ENCODE measurements around the gene ITSN1. TPM values are rescaled to one million over a fixed set of nuclear protein-coding genes. Genes with fewer than 3 reads are reported as not detected.

The ITSN1 gene
- total RNA-seq, 2 experiments from 2014 or later, result 5.7 to 7.3 TPM

DNA sequence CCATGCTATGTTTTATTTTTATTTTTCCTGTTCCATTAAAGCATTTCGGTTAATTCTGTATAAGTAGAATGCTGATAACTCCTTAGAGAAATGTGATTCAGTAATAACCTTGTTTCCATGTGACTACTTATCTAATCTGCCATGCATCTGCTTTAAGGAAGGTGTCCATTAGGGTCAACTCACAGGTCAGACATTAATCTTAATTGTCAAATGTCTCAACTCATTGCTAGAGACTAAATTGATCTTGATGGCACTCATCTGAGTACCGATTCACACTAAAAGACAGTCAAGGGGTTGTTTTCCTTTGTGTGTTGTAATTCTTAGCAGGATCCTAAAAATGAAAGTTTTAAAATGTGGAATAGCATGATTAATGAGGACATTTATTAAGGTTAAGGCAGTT is 41.8 kb downstream of the ITSN1 start:
- no peak overlapping the region for H3K4me3 Mint-ChIP-seq
- no peak for ATAC-seq
- intact Hi-C loops (cut with DNase I, micrococcal nuclease), result no loop called here
- no peak overlapping the region for H3K27ac Mint-ChIP-seq
- ChIA-PET POLR2A (no interaction called here), CTCF (interaction anchor here (0.6 to 0.9 kb wide), 3 partner anchors 15 to 887 kb away, joined by 3 to 4 read pairs (median 3); no protein-coding TSS in a partner anchor)
- peaks cover 6% of the 10 kb centered on the region for H3K27me3 Mint-ChIP-seq
- DNase-seq, result no peak
- no peaks in the 10 kb centered on the region for H3K9me3 Mint-ChIP-seq (ENCODE audit: low read depth)
- H3K4me1 Mint-ChIP-seq, result peaks cover 3% of the 10 kb centered on the region
- no peaks in the 10 kb centered on the region for H3K36me3 Mint-ChIP-seq (ENCODE audit: low read depth)

DNA sequence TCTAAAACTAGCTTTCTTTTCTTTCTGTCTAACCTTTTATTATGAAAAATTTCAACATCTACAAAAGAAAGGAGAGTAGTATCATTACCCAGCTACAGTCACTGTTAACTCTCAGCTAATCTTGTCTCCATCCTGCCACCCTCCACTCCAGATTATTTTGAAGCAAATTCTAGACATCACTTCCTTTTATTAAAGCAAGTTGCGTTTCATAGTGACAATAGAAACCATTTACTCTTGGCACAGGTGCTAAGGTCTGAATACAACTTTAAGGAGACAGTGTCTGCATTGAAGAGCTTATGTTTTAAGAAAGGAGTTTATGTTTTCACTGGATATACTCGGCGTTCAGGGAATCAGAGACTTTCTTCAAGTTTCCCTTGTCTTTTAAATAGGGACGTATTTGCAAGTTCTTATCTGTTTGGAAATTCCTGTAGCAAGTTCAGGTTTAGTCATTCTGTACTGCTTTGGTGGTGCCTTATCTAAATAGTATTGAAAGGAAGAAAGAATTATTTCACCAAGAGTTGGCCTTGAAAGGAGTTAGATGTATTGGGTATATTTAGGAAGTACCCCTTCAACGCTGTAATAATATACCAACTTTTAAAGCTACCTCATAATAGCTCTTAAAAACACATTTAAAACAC is 42.7 kb downstream of the ITSN1 start:
- ChIA-PET CTCF (interaction anchor here (0.6 to 0.9 kb wide), 3 partner anchors 16 to 886 kb away, joined by 3 to 4 read pairs (median 3); no protein-coding TSS in a partner anchor), POLR2A (interaction anchor here (0.7 kb wide), 1 partner anchor 49 kb away, joined by 3 read pairs; no protein-coding TSS in a partner anchor)
- no peak overlapping the region for H3K27ac Mint-ChIP-seq
- H3K36me3 Mint-ChIP-seq (ENCODE audit: low read depth), result no peaks in the 10 kb centered on the region
- H3K4me1 Mint-ChIP-seq, result peaks cover 3% of the 10 kb centered on the region
- intact Hi-C loops (cut with DNase I, micrococcal nuclease), result no loop called here
- H3K9me3 Mint-ChIP-seq (ENCODE audit: low read depth), result no peaks in the 10 kb centered on the region
- no peak overlapping the region for H3K4me3 Mint-ChIP-seq
- DNase-seq (no peak), ATAC-seq (no peak)
- H3K27me3 Mint-ChIP-seq, result peaks cover 6% of the 10 kb centered on the region

DNA sequence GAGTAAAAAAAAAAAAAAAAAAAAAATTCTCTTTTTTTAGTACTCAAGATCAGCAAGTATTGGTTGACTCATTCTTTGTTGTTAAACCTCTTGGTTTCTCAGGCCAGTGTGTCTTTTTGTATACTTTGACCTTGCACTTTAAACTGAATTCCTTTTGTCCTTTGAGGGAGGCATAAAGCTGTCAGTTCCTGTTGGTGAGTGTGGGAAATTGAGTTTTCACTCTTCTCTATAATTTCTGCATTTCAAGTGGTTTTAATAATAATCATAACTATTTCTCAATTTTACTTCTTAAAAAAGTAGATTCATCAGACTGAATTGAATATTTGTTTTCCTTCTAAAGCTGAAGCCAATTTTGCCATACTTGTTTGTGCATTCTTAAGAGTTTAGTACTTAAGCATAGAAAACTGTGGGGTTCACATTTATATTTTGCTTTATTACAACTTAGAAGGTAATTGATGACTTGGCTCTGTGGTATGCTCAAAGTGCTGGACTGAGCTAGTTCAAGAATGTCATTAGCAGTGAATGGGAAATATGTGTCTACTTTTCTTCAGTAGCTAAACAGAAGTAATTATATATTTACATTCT is 43.4 kb downstream of the ITSN1 start:
- no peaks in the 10 kb centered on the region for H3K9me3 Mint-ChIP-seq (ENCODE audit: low read depth)

DNA sequence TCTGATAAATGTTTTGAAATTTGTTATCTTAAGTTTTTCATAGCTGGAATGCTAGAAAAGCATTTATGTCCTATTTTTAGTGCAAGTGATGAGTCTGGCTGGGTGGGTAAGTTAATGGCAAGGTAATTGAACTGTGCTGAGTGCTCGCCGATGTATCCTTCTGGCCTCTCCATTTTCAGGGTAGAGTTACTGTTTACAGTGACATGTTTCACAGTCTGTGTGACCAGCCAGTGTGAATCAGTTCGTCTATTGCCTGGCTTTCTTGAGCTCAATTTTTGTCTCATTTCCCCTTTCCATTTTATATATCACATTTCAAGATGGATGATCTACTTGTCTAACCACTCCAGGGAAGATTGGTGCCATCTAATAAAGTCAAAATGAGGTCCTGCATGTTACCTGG is 44.1 kb downstream of the ITSN1 start:
- CTCF ChIA-PET, result interaction anchor here (0.6 kb wide), 1 partner anchor 39 kb away, joined by 3 read pairs; no protein-coding TSS in a partner anchor
- Mint-ChIP-seq H3K9me3 (ENCODE audit: low read depth) (no peaks in the 10 kb centered on the region), H3K4me1 (peaks cover 3% of the 10 kb centered on the region), H3K4me3 (no peak overlapping the region), H3K36me3 (ENCODE audit: low read depth) (no peaks in the 10 kb centered on the region), H3K27ac (no peak overlapping the region), H3K27me3 (peaks cover 6% of the 10 kb centered on the region)
- intact Hi-C loops (cut with DNase I, micrococcal nuclease), result no loop called here
- DNase-seq (no peak), ATAC-seq (no peak)
- POLR2A ChIA-PET, result no interaction called here

More for the DNA sequence above, 43.4 kb downstream of the ITSN1 start:
- ChIA-PET POLR2A (interaction anchor here (0.7 kb wide), 1 partner anchor 48 kb away, joined by 3 read pairs; no protein-coding TSS in a partner anchor), CTCF (interaction anchor here (0.6 kb wide), 1 partner anchor 20 kb away, joined by 3 read pairs; no protein-coding TSS in a partner anchor)
- ATAC-seq, result no peak
- no peak for DNase-seq
- peaks cover 3% of the 10 kb centered on the region for H3K4me1 Mint-ChIP-seq
- intact Hi-C loops (cut with DNase I, micrococcal nuclease), result no loop called here
- H3K36me3 Mint-ChIP-seq (ENCODE audit: low read depth), result no peaks in the 10 kb centered on the region
- H3K27ac Mint-ChIP-seq, result no peak overlapping the region
- no peak overlapping the region for H3K4me3 Mint-ChIP-seq
- H3K27me3 Mint-ChIP-seq, result peaks cover 6% of the 10 kb centered on the region

DNA sequence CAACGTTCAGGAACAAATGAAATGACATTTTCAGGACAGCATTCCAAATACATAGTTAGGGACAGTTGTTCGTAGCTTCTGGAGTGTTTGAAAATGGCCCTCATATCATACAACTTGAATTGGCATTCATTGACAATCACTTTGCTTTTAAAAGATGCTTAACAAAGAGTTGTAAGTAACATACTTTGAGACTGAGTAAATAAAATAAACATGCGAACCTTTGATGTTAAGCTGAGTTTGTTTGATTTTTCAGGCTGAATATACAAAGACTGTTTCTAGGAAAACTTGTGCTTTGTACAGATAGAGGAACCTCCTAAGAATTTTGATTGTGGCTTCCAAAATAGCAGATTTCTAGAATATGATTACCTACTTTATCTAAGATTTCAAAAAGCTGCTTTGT is 45.3 kb downstream of the ITSN1 start:
- Mint-ChIP-seq H3K27ac (no peak overlapping the region), H3K4me1 (peaks cover 3% of the 10 kb centered on the region), H3K9me3 (ENCODE audit: low read depth) (no peaks in the 10 kb centered on the region), H3K27me3 (peaks cover 6% of the 10 kb centered on the region), H3K36me3 (ENCODE audit: low read depth) (no peaks in the 10 kb centered on the region), H3K4me3 (no peak overlapping the region)
- ChIA-PET CTCF (interaction anchor here (0.5 kb wide), 1 partner anchor 1193 kb away, joined by 3 read pairs; no protein-coding TSS in a partner anchor), POLR2A (no interaction called here)
- DNase-seq, result no peak
- intact Hi-C loops (cut with DNase I, micrococcal nuclease), result no loop called here
- ATAC-seq, result no peak

DNA sequence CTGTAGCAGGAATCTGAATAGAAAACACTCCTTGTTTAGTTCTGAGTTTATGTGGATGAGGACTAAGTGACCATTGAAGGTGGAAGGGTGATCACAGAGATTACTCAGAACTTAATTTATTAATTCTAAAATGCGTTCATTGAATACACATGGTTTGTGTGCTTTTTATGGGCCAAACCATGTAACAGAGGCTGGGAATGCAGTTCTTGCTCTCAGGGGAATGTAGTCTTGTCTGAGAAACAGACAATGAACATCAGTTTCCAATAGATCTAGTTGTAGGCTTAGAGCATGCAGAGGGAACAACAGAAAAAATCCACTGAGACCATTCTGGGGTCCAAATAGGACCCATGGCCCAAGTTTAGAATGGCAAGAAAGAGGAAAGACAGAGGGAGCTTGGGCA is 46.1 kb downstream of the ITSN1 start:
- Mint-ChIP-seq H3K9me3 (ENCODE audit: low read depth) (no peaks in the 10 kb centered on the region), H3K27ac (no peak overlapping the region), H3K27me3 (peaks cover 6% of the 10 kb centered on the region), H3K4me3 (no peak overlapping the region), H3K4me1 (peaks cover under 1% of the 10 kb centered on the region), H3K36me3 (ENCODE audit: low read depth) (no peaks in the 10 kb centered on the region)
- DNase-seq (no peak), ATAC-seq (no peak)
- ChIA-PET CTCF (no interaction called here), POLR2A (no interaction called here)
- intact Hi-C loops (cut with DNase I, micrococcal nuclease), result no loop called here

DNA sequence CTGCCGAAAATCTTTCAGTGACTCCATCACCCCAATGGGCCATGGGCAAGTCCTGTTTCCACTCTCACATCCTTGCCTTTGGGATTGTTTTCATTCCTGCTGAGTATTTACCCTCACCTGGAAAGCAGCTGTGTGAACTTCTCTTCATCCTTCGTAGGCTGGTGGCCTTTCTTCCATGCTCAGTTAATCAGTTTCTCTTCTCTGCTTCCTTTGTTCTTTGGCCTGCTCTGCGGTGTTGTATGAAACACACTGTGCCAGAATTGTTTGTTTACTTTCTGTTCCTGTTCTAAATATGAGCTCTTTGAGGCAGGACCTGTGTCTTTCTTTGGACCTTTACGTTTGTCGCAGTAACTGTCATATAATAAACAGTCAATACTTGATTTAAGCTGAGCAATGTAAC is 48.6 kb downstream of the ITSN1 start:
- Mint-ChIP-seq H3K27ac (no peak overlapping the region), H3K4me1 (no peaks in the 10 kb centered on the region), H3K9me3 (ENCODE audit: low read depth) (no peaks in the 10 kb centered on the region), H3K4me3 (no peak overlapping the region), H3K27me3 (peaks cover 1% of the 10 kb centered on the region), H3K36me3 (ENCODE audit: low read depth) (no peaks in the 10 kb centered on the region)
- POLR2A ChIA-PET, result no interaction called here
- CTCF ChIA-PET, result no interaction called here
- ATAC-seq, result no peak
- intact Hi-C loops (cut with DNase I, micrococcal nuclease), result no loop called here
- no peak for DNase-seq

DNA sequence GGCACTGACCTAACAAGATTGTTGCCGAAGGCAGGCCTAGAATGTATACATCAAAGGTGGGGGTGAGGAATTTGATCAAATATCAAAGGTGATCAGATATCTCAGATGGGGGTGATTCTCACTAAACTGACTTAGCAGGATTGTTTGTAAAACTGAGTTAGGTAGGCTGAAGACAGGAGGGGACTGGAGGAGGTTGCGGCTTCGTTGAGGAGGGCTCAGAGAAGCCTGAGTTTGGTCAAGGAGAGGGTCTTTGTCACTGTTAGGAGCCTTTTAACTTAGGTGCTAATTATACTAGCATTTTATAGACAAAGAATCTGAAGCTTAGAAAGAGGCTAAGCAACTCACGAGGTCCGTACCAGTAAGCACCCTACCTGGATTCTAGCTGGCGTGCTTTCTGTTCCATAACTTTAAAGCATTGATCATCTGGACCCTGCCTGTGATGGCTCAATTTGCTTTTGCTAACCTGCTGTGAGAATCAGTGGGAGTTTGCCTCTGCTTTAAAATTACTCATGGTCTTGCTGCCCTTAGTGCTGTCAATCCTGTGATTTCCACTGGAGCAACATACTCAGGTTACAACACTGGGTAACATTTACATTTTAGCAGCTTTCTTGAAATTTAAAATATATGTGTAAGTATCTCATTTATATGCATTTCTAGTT is 49.8 kb downstream of the ITSN1 start:
- peaks cover 1% of the 10 kb centered on the region for H3K27me3 Mint-ChIP-seq
- no peaks in the 10 kb centered on the region for H3K9me3 Mint-ChIP-seq (ENCODE audit: low read depth)
- H3K27ac Mint-ChIP-seq, result no peak overlapping the region
- ChIA-PET POLR2A (interaction anchor here (0.6 kb wide), 1 partner anchor 35 kb away, joined by 5 read pairs; no protein-coding TSS in a partner anchor), CTCF (no interaction called here)
- no peak for DNase-seq
- intact Hi-C loops (cut with DNase I, micrococcal nuclease), result no loop called here
- H3K4me3 Mint-ChIP-seq, result no peak overlapping the region
- no peaks in the 10 kb centered on the region for H3K4me1 Mint-ChIP-seq
- H3K36me3 Mint-ChIP-seq (ENCODE audit: low read depth), result no peaks in the 10 kb centered on the region
- ATAC-seq, result no peak

DNA sequence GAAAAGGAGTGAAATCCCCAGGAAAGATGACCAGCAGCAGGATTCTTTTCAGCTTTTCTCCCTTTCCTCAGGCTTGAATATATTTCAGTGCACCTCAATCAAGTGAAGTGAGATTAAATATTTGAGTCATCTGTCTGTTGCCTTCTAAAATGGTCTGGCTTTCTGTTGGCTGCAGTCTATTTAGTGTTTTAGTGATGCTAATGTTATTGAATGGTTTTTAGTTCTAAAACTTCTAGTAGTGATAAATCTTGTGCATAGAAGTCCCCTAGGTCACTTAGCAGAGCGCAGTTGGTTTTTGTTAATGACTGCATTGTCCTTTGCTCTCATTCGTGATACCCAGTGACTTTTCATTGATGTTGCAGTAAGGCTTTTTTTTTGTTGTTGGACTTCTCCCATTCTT is 53.5 kb downstream of the ITSN1 start:
- H3K4me1 Mint-ChIP-seq, result no peaks in the 10 kb centered on the region
- H3K36me3 Mint-ChIP-seq (ENCODE audit: low read depth), result no peaks in the 10 kb centered on the region
- H3K9me3 Mint-ChIP-seq (ENCODE audit: low read depth), result no peaks in the 10 kb centered on the region
- no peak overlapping the region for H3K4me3 Mint-ChIP-seq
- H3K27me3 Mint-ChIP-seq, result no peaks in the 10 kb centered on the region
- H3K27ac Mint-ChIP-seq, result no peak overlapping the region
- ChIA-PET CTCF (interaction anchor here (0.7 kb wide), 1 partner anchor 19 kb away, joined by 4 read pairs; no protein-coding TSS in a partner anchor), POLR2A (no interaction called here)
- no peak for DNase-seq
- intact Hi-C loops (cut with DNase I, micrococcal nuclease), result no loop called here
- no peak for ATAC-seq

DNA sequence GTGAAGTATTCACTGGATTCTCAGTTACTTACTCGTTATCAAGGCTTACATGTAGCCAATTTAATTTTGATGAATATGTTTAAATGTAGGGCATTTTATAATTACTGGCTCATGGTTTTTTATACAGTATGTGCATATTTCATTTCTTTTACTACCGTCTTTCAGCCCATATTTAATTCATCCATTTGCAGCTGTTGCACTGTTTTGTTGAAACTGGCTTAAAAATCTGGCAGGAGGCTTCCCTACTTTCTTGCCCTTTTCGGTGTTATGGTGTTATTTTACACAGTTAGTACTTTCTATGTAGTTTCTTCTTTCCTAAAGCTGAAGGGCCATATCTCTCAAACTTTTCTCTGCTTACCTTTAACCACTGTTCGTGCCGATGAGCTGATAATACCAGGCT is 54.2 kb downstream of the ITSN1 start:
- DNase-seq (no peak), ATAC-seq (no peak)
- ChIA-PET POLR2A (no interaction called here), CTCF (interaction anchor here (0.7 kb wide), 1 partner anchor 102 kb away, joined by 3 read pairs; no protein-coding TSS in a partner anchor)
- Mint-ChIP-seq H3K4me3 (no peak overlapping the region), H3K4me1 (no peaks in the 10 kb centered on the region), H3K27me3 (no peaks in the 10 kb centered on the region), H3K36me3 (ENCODE audit: low read depth) (no peaks in the 10 kb centered on the region), H3K27ac (no peak overlapping the region), H3K9me3 (ENCODE audit: low read depth) (no peaks in the 10 kb centered on the region)
- intact Hi-C loops (cut with DNase I, micrococcal nuclease), result no loop called here

DNA sequence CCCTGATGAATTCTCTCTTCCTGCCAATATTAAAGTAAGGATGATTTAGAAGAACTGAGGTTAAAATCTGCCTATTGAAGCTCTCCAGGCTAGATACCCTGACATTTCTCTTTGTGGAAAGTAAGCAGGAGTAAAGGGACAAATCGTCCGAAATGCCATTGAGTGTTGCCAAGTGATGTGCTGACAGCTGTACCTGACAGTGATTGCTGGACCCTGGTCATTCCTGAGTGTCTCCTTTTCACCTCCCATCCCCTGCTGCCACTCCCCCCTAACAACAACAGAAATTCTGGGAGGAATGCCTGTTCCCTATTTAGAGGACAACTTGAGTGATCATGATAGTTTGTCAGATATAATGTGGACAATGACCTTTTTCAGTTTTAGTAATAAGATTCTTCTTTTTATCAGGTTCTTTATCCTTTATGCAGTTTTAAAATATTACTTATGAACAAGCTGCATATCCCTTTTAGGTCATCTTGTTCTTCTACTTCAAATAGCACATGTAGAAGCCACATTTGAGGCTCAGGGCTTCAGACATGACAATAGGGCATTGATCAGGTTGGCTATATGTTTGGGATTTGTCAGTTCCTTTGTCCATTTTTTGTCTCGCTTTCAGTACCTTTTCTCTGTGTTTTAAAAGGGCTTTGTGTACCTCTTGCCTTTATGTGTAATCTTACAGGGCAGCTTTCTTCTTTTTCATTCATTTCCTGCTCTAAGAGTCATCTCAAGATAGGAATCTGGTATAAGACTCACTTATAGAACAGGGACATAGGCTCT is 56.0 kb downstream of the ITSN1 start:
- Mint-ChIP-seq H3K4me3 (no peak overlapping the region), H3K36me3 (ENCODE audit: low read depth) (no peaks in the 10 kb centered on the region), H3K9me3 (ENCODE audit: low read depth) (no peaks in the 10 kb centered on the region), H3K27ac (no peak overlapping the region), H3K4me1 (peaks cover under 1% of the 10 kb centered on the region), H3K27me3 (no peaks in the 10 kb centered on the region)
- ChIA-PET CTCF (interaction anchor here (0.6 to 1.7 kb wide), 3 partner anchors 9 to 92 kb away, joined by 3 to 5 read pairs (median 3); no protein-coding TSS in a partner anchor), POLR2A (no interaction called here)
- DNase-seq (no peak), ATAC-seq (no peak)
- intact Hi-C loops (cut with DNase I, micrococcal nuclease), result no loop called here
